Measurements from ENCODE around the gene COL25A1. TPM values are rescaled to one million over a fixed set of nuclear protein-coding genes. Genes with fewer than 3 reads are reported as not detected.

COL25A1 gene
- total RNA-seq, 1 experiment from 2014 or later = 4.2 TPM

DNA sequence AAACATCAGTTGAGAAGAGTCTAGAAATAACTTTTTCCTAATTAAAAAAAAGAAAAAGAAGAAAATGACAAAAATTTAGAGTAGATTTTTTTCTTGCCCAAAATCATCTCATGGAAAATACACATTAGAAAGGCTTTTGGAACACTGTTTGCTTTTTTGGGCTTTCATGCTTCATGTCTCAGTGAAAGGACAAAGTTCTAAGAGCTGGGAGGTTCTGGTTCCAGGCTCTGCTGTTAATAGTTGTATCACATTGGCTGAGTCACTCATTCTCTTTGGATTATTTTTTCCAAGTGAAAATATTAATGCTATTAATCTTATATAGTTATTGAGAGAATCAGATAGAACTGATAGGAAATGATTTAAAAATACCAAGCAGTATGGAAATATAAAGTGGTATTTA is 506.7 kb downstream of the COL25A1 start:
- no peak for DNase-seq
- H4K8ac ChIP-seq (replicated peaks; ENCODE audit: insufficient read length, low read depth, low read length) = no peak overlapping the region
- H2BK120ac ChIP-seq (ENCODE audit: low read depth, low read length, poor library complexity, severe bottlenecking) = no peak overlapping the region
- no peak overlapping the region for H3K14ac ChIP-seq (ENCODE audit: insufficient read depth, low read length)
- no peaks in the 10 kb centered on the region for H3K27me3 ChIP-seq (ENCODE audit: insufficient read depth, low read length)
- no peak overlapping the region for H2BK5ac ChIP-seq (ENCODE audit: insufficient read length, low read length)
- H3K27ac ChIP-seq (ENCODE audit: insufficient read length, low read depth, low read length) = no peak overlapping the region
- Mint-ChIP-seq H3K27ac (no peak overlapping the region), H3K4me3 (no peak overlapping the region), H3K27me3 (ENCODE audit: low read depth) (no peaks in the 10 kb centered on the region), H3K9me3 (no peaks in the 10 kb centered on the region), H3K4me1 (no peaks in the 10 kb centered on the region), H3K36me3 (ENCODE audit: insufficient read depth in 1 of 3, low read depth in 3 of 3) (no peaks in the 10 kb centered on the region)
- H4K91ac ChIP-seq (ENCODE audit: insufficient read length, low read depth, low read length) = no peak overlapping the region
- H2AFZ ChIP-seq (ENCODE audit: low read length) = no peak overlapping the region
- H3K18ac ChIP-seq (ENCODE audit: insufficient read length, low read depth, low read length) = no peak overlapping the region
- H3K4me2 ChIP-seq (ENCODE audit: insufficient read depth, insufficient read length, low read length) = no peak overlapping the region
- H4K5ac ChIP-seq (ENCODE audit: insufficient read length, low read depth, low read length) = no peak overlapping the region
- H2BK20ac ChIP-seq (ENCODE audit: low read depth, low read length, poor library complexity, severe bottlenecking) = no peak overlapping the region
- no peak overlapping the region for H2BK12ac ChIP-seq (ENCODE audit: insufficient read length, low read depth, low read length)
- H3K79me1 ChIP-seq (ENCODE audit: insufficient read depth, low read depth, low read length, poor library complexity, severe bottlenecking) = no peaks in the 10 kb centered on the region
- no peaks in the 10 kb centered on the region for H3K79me2 ChIP-seq (ENCODE audit: insufficient read depth, low read length)
- H2BK15ac ChIP-seq (ENCODE audit: low read depth, low read length) = no peak overlapping the region
- H2AK5ac ChIP-seq (ENCODE audit: insufficient read length, low read length) = no peak overlapping the region
- H3K4me1 ChIP-seq (ENCODE audit: insufficient read depth, low read length) = no peaks in the 10 kb centered on the region
- H3K4ac ChIP-seq (ENCODE audit: low read depth, low read length) = no peak overlapping the region
- no peak overlapping the region for H3K9ac ChIP-seq (ENCODE audit: extremely low read depth, insufficient read length, low read length)
- H3K56ac ChIP-seq (ENCODE audit: insufficient read length, low read depth, low read length) = no peak overlapping the region
- no peak overlapping the region for H3T11ph ChIP-seq (ENCODE audit: low read length)
- TF ChIP-seq, protein P1, sequence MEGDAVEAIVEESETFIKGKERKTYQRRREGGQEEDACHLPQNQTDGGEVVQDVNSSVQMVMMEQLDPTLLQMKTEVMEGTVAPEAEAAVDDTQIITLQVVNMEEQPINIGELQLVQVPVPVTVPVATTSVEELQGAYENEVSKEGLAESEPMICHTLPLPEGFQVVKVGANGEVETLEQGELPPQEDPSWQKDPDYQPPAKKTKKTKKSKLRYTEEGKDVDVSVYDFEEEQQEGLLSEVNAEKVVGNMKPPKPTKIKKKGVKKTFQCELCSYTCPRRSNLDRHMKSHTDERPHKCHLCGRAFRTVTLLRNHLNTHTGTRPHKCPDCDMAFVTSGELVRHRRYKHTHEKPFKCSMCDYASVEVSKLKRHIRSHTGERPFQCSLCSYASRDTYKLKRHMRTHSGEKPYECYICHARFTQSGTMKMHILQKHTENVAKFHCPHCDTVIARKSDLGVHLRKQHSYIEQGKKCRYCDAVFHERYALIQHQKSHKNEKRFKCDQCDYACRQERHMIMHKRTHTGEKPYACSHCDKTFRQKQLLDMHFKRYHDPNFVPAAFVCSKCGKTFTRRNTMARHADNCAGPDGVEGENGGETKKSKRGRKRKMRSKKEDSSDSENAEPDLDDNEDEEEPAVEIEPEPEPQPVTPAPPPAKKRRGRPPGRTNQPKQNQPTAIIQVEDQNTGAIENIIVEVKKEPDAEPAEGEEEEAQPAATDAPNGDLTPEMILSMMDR (conservative IDR thresholded peaks at IDR 0.05) = no peak
- no peak overlapping the region for H3K23ac ChIP-seq (ENCODE audit: insufficient read length, low read depth, low read length)
- no peaks in the 10 kb centered on the region for H4K20me1 ChIP-seq (ENCODE audit: control insufficient read depth, insufficient read depth, insufficient read length)
- H3K9me3 ChIP-seq (ENCODE audit: control insufficient read depth, low read depth, low read length) = no peaks in the 10 kb centered on the region
- H3K23me2 ChIP-seq (ENCODE audit: insufficient read length, low read depth, low read length, poor library complexity, severe bottlenecking) = no peaks in the 10 kb centered on the region
